Fibroblast of skin of left biceps (primary cell): ENCODE measurements around the gene OR10A2.
"Not testable (repeated sequence)": the region's sequence is repeated elsewhere in the genome, so short reads cannot be mapped to it uniquely, and the experiment has no call there.

Experiments used
- DNase-seq, 2 experiments: peaks; one replicate each; pipeline ENCODE4 v3.0.0-alpha.2; 2013; ENCODE audit warnings: low read depth in 2 of 2

Gene OR10A2

GRCh38 chr11:6887711-6888110 lies 24.9 kb downstream of the OR10A2 start:
- not testable (repeated sequence) for DNase-seq

GRCh38 chr11:6888830-6889229 lies 26.0 kb downstream of the OR10A2 start:
- no peak for DNase-seq

DNA sequence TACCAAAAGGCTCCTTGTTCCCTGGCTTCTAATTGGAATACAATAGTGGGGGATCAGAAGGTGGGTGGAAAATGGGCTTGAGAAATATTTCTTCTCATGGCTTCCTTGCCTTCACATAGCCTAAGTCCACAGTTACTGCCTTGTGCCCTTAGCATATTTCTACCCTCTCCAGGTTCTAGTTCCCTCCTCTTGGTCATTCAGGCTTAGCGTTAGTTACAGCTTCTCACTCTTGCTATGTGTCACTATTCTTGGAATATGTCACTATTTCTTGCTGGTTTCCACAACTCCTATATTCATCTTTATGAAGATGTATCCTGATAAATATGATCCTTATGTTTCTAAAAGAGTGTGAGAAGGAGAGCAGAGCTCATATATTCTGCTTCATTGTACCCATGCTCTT lies 27.0 kb downstream of the OR10A2 start:
- DNase-seq: no peak

DNA sequence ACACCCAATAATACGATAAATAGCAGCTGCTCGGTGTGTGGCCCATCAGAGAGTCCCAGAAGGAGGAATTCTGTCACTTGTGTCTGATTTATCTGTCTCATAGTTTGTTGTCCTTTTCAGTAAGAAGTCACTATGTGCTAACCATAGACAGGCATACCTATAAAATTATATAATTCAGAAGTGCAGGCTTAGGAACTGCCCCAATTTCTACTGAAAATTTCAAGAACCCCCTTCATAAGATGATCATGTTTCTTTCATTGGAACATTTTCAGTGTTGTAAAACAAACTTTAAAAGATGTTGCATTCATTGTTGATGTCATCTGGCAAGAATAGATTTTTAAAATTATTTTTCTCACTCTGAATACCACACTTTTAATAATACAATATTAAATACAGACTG lies 29.5 kb downstream of the OR10A2 start, which contains the start of gene OR2D2:
Gene OR2D2 (minus strand): TSS at position 101 of the 400 bp plus-strand sequence. CDS start 0 bp downstream, at position 101.
- DNase-seq: no peak

GRCh38 chr11:6894097-6894496 lies 31.2 kb downstream of the OR10A2 start:
- no peak for DNase-seq

DNA sequence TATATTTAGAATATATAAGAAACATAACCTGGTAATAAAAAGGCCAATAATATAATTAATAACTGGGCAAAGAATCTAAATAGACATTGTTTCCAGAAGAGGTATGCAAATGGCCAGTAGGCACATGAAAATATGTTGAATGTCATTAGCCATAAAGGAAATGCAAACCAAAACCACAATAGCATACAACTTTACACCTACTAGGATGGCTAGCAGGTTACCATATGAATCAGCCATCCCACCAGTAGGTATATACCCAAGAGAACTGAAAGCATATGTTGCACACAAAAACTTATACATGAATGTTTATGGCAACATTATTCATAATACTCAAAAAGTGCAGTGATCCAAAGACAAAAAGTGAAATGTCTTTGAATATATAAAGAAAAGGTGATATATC lies 32.2 kb downstream of the OR10A2 start:
- DNase-seq: no peak

DNA sequence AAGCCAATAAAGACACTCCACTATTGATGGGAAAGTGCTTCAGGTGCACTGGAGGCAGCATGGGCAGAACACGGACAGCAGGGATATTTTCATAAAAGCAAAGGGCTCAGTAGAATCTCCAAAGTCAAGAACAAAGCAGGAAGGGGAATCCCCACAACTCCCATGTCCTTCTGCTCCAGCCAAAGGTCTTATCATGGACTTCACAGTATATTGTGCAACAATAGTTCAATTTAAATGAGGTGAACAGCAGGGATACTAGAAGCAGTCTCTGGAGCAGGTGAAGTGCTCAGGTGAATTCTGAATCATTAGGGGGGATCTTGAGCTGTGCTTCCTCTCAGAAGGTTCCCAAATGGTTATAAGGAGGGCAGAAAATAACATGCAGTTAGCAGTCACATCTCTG lies 36.1 kb downstream of the OR10A2 start:
- DNase-seq: no peak

GRCh38 chr11:6900327-6900999 lies 37.6 kb downstream of the OR10A2 start:
- DNase-seq: no peak

DNA sequence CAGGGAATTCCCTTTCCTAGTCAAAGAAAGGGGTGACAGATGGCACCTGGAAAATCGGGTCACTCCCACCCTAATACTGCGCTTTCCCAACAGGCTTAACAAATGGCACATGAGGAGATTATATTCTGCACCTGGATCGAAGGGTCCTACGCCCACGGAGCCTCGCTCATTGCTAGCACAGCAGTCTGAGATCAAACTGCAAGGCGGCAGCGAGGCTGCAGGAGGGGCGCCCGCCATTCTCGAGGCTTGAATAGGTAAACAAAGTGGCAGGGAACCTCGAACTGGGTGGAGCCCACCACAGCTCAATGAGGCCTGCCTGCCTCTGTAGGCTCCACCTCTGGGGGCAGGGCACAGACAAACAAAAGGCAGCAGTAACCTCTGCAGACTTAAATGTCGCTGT lies 41.9 kb downstream of the OR10A2 start:
- DNase-seq: not testable (repeated sequence)

DNA sequence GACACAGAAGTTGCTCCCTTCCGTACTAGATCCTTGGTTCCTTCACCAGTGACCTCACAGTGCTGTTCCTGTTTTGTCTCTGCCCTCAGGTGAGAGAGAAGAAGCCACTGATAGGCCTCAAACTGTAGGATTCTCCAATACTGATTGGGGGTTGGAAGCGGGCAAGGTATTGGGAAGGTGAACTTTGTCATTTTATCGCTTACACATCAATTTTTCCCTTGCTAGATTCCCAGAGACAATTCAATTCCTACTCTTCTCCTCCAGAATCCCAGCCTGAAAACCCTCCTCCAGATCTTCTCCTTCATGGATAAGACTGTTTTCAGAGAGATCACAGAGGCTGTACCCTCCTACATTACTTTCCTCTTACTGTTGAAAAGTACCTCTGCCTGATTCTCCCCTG lies 48.5 kb downstream of the OR10A2 start:
- DNase-seq: no peak

- DNase-seq: no peak
Measured at GRCh38 chr11:6911948-6912347, 49.1 kb downstream of the OR10A2 start.

GRCh38 chr11:6919698-6920097 lies 56.8 kb downstream of the OR10A2 start:
- no peak for DNase-seq

- no peak for DNase-seq
Measured at GRCh38 chr11:6920702-6921101, 57.8 kb downstream of the OR10A2 start, which contains the start of gene OR2D3. Gene OR2D3 (plus strand): TSS chr11:6921002. CDS start chr11:6921002, 0 bp downstream.
